ENCODE data around the gene LIF.

Gene LIF

GRCh38 chr22:30262917-30263741 is 16.6 kb upstream of the LIF start:
- peak; percentile 3 for DNase-seq

- DNase-seq = no peak
These were observed 15.6 kb upstream of the LIF start for GRCh38 chr22:30262112-30262511.

- DNase-seq = no peak
These were observed 14.6 kb upstream of the LIF start for GRCh38 chr22:30261134-30261533.

GRCh38 chr22:30260682-30261081 is 14.1 kb upstream of the LIF start:
- DNase-seq = no peak

DNA sequence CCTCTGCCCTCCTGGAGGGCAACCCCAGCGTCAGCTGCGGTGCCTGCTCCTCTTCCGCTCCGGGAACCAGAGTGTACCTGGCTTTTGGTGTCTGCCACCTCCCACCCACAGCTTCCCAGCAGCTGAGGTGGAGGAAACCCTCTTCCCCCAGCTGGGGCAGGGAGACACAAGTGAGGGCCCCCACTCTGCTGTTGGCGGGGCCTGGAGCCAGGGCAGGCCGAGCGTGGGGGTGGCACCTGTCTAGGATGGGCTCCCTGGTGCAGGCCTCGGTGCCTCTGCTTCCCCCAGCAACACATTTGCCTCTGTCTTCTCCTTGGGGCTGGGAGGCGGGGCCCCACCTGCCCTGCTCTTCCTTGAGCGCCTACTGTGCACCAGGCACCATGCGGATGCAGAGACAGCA is 13.7 kb upstream of the LIF start:
- DNase-seq = no peak

GRCh38 chr22:30254314-30254713 is 7.8 kb upstream of the LIF start:
- no peak for DNase-seq

- no peak for DNase-seq
These were observed 6.8 kb upstream of the LIF start for GRCh38 chr22:30253205-30253852.

DNA sequence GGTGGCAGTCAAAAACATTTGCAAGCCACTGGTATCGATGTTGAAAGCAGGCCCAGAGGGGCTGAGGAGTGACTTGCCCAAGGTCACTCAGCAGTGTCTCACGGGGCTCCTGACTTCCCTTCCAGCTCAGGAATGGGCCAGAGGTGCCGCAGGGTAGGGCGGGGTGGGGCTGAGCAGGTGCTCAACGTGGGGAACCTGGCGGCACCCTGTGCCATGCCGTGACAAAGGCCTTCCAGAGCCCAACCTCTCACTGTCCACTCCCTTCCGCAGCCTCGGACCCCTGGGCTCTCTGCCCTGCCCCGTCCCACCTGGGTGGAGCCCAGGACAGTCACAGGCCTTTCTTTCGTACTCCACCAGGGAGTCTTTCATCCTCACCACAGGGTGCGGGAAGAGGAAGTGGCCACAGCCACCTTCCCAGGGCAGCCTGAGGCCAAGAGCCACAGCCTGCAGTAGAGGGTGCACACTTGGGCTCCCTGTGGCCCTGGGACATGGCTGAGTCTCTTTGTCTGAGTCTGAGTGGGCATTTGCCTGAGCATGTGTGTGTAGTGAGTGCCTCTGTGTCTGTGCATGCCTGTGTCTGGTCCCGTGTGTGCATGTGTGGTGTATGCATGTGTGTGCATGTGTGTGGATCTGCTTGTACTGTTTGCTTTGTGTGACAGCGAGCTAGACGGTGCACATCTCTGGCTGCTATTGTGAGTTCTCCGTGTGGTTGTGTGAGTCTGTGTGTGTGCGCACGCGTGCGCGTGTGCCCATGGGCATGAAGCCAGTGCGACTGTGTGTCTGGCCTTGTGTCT is 6.0 kb upstream of the LIF start:
- DNase-seq = no peak

GRCh38 chr22:30251711-30252110 is 5.2 kb upstream of the LIF start:
- DNase-seq = no peak

GRCh38 chr22:30250661-30251267 is 4.2 kb upstream of the LIF start:
- DNase-seq = no peak

DNA sequence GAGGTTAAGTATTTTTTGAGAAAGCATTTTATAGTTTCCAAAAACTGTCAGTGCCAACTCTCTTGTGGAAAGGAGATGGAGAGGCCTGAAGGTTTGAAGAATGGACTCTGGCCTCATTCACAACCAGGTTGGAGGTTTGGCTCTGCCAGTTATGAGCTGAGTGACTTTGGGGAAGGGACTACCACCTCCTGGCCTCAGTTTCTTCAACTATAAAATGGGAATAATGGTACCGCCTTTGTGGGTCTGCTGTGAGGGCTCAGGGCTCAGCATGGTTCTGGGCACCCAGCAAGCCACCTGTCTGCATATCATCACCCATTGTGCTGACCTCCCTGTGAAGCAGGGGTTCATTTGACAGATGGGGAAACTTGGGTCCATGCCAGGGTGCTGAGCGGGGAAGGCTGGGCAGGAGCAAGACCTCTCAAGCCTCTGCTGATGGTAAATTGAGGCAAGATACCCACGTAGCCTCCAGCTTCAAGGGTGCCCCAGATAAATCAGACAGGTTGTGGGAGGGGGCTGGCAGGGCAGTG is 3.5 kb upstream of the LIF start:
- no peak for DNase-seq

- no peak for DNase-seq
These were observed 2.8 kb upstream of the LIF start for GRCh38 chr22:30249049-30250038.

DNA sequence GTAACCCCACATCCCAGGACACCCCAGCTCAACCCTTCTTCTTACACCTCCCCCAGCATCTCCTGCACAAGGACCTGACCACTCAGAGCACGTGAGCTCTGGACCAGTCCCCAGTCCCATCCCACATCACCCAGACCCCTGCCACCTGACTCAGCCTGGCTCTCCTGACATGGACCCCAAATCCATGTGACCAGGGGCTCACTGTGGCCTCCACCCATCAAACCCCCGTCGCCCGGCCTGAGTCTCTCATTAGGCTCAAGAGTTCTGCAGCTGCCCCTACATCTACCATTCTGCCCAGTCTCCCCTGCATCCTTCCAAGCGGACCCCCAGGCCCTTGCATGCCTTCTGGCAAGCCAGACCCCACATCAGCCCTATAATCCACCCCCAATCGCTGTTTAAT is 1.9 kb upstream of the LIF start:
- no peak for DNase-seq

DNA sequence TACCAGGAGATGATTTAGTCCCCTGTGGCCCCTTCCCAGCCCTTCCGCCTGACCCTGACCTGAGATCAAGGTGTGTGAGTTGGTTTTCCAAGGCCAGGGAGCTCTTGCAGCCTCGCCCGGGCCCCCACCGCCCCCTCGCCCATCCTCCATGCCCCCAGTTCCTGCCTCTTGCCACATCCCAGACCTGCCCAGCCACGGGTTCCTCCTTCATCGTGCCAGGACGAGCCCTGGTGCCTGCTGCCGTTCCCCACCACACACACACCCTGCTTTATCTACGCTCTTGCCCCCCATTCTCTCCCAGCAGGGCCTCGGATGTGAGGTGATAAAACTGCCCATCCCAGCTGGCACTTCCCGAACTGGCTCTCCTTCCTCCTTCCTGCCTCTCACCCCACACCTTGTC is 1.4 kb upstream of the LIF start:
- DNase-seq = no peak

DNA sequence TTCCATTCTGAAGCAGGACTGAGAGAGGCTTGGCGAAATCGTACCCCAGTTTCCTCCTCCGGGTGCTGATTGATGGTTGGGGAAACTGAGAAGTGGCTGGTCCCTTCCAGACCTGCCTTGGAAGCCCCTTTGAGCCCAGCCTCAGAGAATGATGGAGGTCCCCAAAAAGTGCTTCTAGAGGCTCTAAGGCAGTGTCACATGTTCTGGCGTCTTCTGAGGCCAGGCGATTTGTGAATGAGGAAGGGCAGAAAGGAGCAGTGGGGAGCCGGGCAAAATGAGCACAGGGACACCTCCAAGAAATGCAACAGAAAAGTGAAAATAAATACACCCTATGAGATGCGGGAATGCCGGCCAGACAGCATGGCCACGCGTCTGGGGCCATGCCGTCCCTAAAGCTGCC is 1.0 kb upstream of the LIF start:
- DNase-seq = no peak

GRCh38 chr22:30246814-30247376 is 336 bp upstream of the LIF start:
- DNase-seq = no peak

GRCh38 chr22:30245181-30245984 is 1.2 kb downstream of the LIF start:
- no peak for DNase-seq

DNA sequence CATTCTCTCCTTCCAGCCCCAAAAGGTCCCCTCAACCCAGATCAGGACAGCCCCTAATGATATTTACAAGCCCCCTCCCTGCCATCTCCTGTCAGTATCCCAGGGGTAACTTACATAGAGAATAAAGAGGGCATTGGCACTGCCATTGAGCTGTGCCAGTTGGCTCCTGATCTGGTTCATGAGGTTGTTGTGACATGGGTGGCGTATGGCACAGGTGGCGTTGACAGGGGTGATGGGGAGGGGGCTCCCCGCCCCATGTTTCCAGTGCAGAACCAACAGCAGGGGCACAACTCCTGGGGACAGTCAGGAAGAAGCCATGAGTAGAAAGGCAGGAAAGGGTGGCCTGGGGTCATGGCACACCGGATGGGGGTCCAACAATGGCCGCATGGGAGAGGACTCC is 1.9 kb downstream of the LIF start:
- DNase-seq = no peak

DNA sequence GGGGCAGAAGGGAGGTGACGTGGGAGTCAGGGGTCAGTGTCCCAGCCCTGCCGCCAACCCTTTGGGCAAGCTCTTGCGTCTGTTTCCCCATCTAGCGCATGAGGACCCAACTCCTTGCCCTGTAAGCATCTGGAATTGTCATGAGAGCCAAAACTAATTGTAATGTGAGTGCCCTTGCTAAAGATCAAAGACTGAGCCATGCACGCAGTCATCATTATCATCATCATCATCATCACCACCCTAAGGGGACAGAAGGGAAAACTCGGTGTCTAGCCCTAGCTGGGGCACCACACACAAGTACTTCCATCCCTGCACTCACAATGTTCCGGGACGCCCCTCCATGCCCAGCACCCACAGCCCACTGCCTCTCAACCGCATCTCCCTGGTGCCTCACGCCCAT is 2.5 kb downstream of the LIF start:
- DNase-seq = no peak

DNA sequence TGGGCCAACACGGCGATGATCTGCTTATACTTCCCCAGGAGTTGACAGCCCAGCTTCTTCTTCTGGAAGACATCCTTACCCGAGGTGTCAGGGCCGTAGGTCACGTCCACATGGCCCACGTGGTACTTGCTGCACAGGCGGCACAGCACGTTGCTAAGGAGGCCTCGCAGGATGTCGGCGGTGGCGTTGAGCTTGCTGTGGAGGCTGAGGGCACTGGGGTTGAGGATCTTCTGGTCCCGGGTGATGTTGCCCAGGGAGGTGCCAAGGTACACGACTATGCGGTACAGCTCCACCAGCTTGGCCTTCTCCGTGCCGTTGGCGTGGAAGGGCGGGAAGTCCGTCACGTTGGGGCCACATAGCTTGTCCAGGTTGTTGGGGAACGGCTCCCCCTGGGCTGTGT is 2.9 kb downstream of the LIF start:
- no peak for DNase-seq
